Stimulated activated CD8-positive, alpha-beta memory T cell treated with anti-CD3 and anti-CD28 coated beads, Interleukin-15, amount 100 ng/mL, for 24 hours (primary cell): ENCODE measurements around the gene NGEF.
"Not testable (repeated sequence)": the region's sequence is repeated elsewhere in the genome, so short reads cannot be mapped to it uniquely, and the experiment has no call there.

ENCODE experiments used
- DNase-seq: peaks from one replicate; pipeline ENCODE4 v3.0.0-alpha.2; 2020; ENCODE audit warnings: low read depth

The NGEF gene

GRCh38 chr2:233021771-233022170 lies 8.7 kb upstream of the NGEF start:
- no peak for DNase-seq

- DNase-seq = no peak
Observed at GRCh38 chr2:233020454-233020853, 7.4 kb upstream of the NGEF start.

GRCh38 chr2:233019610-233020009 lies 6.6 kb upstream of the NGEF start:
- DNase-seq = not testable (repeated sequence)

- no peak for DNase-seq
Observed at GRCh38 chr2:233017947-233018346, 4.9 kb upstream of the NGEF start.

- DNase-seq = no peak
Observed at GRCh38 chr2:233015019-233015645, 2.1 kb upstream of the NGEF start.

- DNase-seq = no peak
Observed at GRCh38 chr2:233013650-233014049, 594 bp upstream of the NGEF start.

- DNase-seq = no peak
Observed at GRCh38 chr2:233012301-233012971, 620 bp downstream of the NGEF start.

- DNase-seq = no peak
Observed at GRCh38 chr2:233011702-233012131, 1.3 kb downstream of the NGEF start.

- DNase-seq = no peak
Observed at GRCh38 chr2:233011268-233011650, 1.8 kb downstream of the NGEF start.

GRCh38 chr2:233010569-233011267 lies 2.3 kb downstream of the NGEF start:
- DNase-seq = no peak

GRCh38 chr2:233009661-233010060 lies 3.4 kb downstream of the NGEF start:
- DNase-seq = no peak

- no peak for DNase-seq
Observed at GRCh38 chr2:233007739-233008138, 5.3 kb downstream of the NGEF start.

GRCh38 chr2:233007270-233007669 lies 5.8 kb downstream of the NGEF start:
- no peak for DNase-seq

- no peak for DNase-seq
Observed at GRCh38 chr2:233006648-233007047, 6.4 kb downstream of the NGEF start.

- DNase-seq = no peak
Observed at GRCh38 chr2:233005096-233005495, 8.0 kb downstream of the NGEF start.

GRCh38 chr2:233003658-233004555 lies 9.1 kb downstream of the NGEF start:
- DNase-seq = no peak

- no peak for DNase-seq
Observed at GRCh38 chr2:233002829-233003657, 10.0 kb downstream of the NGEF start.

GRCh38 chr2:233000886-233001750 lies 11.9 kb downstream of the NGEF start:
- no peak for DNase-seq

- no peak for DNase-seq
Observed at GRCh38 chr2:232999354-232999753, 13.7 kb downstream of the NGEF start.

GRCh38 chr2:232998666-232998985 lies 14.4 kb downstream of the NGEF start:
- no peak for DNase-seq
